ENCODE measurements around the gene RHOBTB1.
"Not testable (repeated sequence)": the region's sequence is repeated elsewhere in the genome, so short reads cannot be mapped to it uniquely, and the experiment has no call there.

The RHOBTB1 gene

DNA sequence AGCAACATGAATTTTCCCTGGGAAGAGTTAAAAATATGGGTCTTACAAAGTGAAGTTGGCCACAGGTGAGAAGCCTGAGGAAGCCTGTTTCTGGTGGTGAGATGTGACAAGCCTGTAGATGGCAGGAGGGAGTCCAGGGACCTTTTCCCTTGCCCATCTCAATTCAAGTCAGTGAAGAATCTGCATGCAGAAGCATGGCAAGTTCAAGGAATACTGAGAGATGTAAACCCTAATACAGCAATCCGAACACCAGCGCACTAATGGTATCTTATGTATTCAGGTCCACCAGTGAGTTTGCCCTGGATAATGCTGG lies 73.6 kb downstream of the RHOBTB1 start:
- no peak for DNase-seq (ENCODE audit: low read depth in 2 of 3, low spot score in 2 of 3)

DNA sequence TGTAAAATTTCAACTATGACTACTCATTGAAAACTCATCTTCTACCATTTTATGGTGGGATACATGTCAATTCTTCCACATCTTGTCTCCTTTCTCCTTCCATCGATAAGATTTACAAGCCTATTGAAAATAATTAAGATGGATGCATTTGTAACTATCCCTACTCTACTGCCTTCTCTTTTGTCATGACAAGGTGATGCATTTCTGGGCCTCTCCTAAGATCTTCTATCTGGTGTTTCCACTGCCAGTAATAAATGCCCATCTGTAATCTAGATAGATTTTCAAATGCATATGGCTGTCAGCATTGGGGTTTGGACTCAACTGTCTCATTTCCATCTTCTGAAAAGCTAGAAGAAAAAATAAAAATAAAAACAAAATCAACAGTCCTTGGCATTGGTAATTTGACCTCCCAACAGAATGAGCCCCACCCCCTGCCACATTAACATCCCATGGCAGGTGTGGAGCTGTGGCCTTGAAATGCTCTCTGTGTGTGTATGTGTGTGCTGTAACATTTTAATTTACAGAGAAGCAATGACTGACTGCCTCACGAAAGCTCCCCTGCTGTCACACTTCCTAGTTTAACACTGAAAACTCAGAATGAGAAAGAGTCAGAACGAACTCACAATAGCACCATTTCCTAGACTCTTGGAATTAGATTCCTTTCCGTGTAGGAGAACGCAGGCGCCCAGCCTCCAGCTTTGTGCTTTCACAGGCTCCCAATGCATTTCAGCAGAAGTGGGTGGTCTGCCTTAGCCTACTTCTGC lies 74.2 kb downstream of the RHOBTB1 start:
- DNase-seq (ENCODE audit: low read depth in 2 of 3, low spot score in 2 of 3), result no peak

DNA sequence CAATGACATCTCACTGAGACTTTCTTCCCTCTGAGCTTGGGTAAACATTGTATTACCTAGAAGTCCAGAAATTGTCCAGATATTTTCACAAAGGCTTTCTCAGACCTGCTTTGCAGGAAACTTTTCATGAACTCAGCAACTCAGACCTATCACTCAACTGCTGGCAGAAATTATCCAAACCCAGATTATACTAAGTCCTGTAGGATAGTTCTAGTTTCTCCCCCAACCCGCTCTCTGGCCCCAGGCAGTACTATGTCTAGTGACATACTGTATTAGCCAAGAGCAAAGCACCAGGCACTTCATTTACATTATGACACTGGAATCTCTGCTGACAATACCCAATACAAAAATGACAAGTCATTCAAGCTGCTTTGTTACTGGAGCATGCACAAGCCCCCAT lies 75.0 kb downstream of the RHOBTB1 start:
- DNase-seq (ENCODE audit: low read depth in 2 of 3, low spot score in 2 of 3), result no peak

DNA sequence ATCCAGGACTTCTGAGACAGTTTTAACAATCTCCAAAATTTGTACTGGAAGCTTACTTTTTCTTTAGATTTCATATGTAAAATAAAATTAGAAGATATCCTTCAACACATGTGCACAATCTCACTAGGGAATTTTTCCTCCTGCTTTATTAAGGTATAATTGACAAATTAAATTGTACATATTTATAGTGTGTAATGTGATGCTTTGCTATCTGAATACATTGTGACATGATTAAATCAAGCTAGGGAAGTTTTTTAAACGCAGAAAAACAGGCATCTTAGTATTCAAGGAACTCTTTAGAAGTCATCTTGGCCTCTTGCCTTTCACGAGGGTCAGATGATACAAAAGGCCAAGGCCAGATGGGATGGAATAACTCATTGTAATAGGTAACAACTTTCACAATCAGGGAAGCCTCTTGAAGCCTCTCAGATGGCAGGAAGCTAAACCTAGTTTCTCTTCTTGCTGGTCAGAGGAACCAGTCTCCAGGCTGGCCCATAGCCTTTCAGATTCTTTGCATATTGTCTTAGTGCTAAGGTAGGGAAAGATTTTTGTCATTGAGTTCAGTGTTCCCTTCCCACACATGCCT lies 78.7 kb downstream of the RHOBTB1 start:
- no peak for DNase-seq (ENCODE audit: low read depth in 2 of 3, low spot score in 2 of 3)

DNA sequence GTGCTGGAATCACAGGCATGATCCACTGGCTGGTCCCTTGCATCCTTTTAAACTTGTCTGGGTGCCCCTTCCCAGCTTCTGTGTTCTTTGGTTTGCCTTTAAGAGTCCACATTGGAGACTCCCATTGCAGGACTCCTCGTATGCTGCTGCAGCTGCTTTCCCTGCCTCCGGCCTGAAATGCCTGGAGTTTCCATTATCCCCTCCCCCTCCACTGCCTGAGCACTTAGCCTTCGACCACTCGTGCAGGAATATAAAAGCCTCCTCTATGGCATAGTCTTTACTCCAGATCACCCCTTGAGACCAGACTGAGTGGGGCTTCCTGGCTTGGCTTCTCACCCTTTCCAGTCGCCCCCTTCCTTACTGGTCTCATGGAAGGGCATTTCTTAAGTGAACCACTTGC lies 80.2 kb downstream of the RHOBTB1 start:
- no peak for DNase-seq (ENCODE audit: low read depth in 2 of 3, low spot score in 2 of 3)

DNA sequence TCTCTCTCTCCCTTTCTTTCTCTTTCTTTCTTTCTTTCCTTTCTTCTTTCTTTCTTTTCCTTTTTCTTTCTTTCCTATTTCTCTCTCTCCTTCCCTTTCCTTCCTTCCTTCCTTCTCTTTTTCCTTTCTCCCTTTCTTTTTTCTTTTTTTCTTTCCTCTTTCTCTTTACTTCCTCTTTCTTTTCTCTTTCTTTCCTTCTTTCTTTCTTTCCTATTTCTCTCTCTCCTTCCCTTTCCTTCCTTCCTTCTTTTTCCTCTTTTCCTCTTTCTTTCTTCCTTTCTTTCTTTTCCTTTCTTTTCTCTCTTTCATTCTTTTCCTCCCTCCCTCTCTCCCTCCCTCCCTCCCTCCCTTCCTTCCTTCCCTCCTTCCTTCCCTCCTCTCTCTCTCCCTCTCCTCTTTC lies 81.5 kb downstream of the RHOBTB1 start:
- DNase-seq (ENCODE audit: low read depth in 2 of 3, low spot score in 2 of 3), result no peak

DNA sequence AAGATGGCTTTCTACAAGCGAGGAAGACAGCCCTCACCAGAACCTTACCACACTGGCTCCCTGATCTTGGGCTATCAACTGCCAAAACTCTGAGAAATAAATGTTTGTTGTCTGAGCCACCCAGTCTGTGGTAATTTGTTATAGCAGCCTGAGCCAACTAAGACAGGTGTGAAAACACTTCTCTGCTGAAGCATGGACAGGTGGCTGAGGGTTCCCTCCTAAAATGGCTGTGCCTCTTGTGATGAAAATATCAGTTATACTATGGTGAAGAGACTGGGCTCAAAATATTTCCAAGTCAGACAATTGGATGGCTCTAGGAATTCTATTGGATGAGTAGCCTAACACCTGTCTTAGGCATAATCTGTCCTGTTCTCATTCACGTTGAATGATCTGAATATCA lies 87.6 kb downstream of the RHOBTB1 start:
- no peak for DNase-seq (ENCODE audit: low read depth in 2 of 3, low spot score in 2 of 3)

DNA sequence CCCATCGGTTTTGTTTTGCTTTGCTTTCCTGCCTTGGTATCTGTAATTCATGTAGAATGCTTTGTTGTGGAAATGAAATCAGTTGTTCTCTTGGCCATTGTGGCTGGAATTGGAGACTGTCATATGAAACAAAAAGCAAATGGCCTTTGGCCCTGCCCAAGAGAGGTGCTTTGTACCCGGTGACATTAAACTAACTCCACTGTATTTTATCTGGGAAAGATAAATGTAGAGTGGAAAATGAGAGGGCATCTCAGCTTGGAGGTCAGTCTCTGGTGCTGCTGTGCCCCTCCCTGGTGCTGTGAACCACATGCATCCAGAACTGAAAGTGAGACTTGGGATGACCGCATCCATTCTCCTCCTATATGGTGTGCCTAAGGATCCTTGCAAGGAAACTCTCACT lies 90.3 kb downstream of the RHOBTB1 start:
- DNase-seq (ENCODE audit: low read depth in 2 of 3, low spot score in 2 of 3), result no peak

DNA sequence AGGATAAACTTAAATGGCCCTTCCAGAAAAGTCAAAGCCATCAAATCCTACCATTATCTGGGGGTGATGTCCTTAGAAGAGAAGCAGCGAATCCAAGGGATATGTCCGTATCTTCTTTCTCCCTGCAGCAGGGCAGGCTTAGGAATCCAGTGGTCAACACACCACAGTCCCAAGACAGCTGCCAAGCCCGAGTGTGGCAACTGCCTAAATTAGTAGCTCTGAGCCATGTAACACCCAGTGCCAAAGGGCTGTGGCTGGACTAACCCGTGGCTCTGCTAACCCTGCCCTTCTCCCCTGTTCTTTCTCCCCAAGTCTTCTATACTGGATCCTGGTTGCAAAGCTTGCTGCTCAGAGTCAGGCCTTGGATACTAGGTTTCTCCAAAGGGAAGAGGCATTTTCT lies 90.9 kb downstream of the RHOBTB1 start:
- DNase-seq (ENCODE audit: low read depth in 2 of 3, low spot score in 2 of 3), result no peak

DNA sequence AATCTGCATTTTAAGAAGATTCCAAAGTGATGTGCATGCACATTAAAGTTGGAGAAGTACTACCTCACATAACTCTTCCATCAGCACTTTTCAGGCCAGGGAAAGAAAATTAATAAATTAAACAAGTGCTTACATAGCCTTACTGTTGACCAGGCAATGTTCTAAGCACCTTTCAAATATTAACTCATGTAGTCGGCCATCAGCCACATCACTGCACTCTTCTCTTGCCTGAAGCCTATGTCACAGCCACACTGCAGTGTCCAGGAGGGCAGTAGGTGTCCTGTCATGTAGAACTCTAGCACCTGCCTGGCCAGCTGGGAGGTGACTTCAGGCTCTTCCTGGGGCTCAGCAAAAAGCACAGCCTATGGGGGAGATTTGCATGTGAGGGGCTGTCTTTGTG lies 94.2 kb downstream of the RHOBTB1 start:
- DNase-seq (ENCODE audit: low read depth in 2 of 3, low spot score in 2 of 3), result no peak

DNA sequence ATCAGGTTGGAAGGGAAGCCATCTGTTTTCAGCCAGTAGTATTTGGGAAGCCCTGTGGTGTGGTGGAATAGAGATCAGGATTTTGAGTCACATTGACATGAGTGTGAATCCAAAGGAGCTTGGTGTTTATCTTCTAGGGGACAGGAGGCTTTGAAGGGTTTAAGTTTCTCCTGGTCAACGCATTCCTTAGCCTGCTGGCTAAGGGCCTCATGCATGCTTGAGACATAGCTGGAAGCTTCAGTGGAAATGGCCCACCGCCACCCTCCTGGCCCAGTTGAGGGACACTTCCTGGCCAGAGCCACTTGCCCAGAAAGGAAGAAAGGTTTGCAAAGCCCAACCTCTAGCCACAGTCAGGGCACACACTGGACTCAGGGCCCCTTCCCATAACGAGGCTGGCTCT lies 94.8 kb downstream of the RHOBTB1 start:
- DNase-seq (ENCODE audit: low read depth in 2 of 3, low spot score in 2 of 3), result no peak

DNA sequence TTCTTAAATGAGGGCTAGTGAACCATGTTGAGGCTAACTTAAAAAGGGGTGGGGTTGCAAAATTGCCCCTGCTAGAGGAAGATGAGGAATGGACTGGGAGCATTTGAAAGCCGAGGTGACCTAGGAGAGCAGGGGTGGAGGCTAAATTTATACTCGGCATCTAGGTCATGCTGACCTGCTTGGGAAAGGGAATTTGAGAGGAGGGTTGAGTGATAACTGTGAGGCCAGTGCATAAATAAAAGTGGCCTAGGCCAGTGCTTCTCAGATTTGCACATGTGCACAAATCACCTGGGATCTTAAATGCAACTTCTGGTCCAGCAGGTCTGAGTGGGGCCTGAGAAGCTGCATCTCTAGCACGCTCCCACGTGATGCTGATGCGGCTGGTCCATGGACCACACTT lies 95.3 kb downstream of the RHOBTB1 start:
- no peak for DNase-seq (ENCODE audit: low read depth in 2 of 3, low spot score in 2 of 3)

DNA sequence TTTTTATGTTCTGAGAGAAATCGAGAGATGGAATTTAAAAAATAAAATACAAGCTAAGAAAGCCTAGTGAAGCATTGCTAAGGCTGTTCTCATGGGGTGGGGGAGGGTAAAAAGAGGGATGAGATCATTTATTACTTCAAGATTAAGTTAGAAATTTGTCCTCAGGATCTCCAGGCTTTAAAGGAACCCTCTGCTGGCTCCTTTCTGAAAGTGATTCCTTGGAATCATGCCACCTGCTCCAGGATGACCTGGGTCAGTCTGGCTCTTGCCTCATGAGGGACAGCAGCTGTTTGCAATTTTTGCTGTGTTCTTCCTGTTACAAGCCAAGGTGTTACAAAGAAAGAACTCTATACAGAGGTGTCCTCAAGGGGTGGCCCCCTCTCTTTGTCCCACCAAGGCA lies 95.9 kb downstream of the RHOBTB1 start:
- DNase-seq (ENCODE audit: low read depth in 2 of 3, low spot score in 2 of 3), result no peak

DNA sequence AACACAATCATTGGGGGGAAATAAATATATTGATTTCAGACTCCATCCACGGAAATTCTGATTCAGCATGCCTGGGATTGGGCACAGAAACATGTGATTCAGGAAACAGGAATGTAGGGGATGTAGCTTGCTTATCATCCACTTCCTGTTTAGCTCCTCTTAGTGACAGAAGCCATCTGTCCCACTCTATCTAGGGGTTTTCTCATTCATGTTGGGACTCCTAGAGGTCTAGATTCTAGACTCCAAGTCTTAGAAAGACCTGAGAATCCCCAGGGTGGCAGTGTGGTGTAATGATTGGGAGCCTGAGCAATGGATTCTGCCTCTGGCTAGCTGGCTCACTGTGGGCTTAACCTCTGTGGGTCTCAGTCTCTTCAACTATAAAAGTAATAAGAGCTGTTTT lies 97.8 kb downstream of the RHOBTB1 start:
- no peak for DNase-seq (ENCODE audit: low read depth in 2 of 3, low spot score in 2 of 3)

DNA sequence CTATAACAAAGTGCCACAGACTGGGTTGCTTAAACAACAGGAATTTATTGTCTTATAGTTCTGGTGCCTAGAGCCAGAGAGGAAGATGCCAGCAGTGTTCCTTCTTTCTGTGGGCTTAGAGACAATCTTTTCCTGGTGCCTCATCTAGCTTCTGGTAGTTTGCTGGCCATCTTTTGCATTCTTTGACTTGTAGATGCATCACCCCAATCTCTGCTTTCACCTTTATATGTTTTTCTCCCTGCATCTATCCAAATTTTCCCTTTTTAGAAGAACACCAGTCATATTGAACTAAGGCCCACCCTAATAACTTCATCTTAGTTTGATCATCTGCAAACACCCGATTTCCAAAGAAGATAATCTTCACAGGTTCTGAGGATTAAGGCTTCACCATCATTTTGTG lies 98.9 kb downstream of the RHOBTB1 start:
- no peak for DNase-seq (ENCODE audit: low read depth in 2 of 3, low spot score in 2 of 3)

DNA sequence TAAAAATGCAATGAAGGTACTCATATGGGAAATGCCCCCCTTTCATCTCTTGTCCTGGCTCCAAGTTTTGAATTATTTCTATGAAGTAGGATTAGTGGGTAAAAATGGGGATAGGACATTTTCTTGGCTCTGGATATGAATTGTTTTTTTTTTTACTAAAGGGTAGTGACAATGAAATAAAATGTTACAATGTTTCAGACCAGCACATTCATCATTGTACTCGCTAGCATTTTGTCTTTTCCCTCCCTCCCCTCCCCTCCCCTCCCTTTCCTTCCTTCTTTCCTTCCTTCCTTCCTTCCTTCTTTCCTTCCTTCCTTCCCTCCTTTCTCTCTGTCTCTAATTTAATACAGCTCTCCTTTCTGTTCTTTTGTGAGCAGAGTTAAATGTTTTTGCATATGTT lies 101.3 kb downstream of the RHOBTB1 start:
- DNase-seq (ENCODE audit: low read depth in 2 of 3, low spot score in 2 of 3), result no peak

DNA sequence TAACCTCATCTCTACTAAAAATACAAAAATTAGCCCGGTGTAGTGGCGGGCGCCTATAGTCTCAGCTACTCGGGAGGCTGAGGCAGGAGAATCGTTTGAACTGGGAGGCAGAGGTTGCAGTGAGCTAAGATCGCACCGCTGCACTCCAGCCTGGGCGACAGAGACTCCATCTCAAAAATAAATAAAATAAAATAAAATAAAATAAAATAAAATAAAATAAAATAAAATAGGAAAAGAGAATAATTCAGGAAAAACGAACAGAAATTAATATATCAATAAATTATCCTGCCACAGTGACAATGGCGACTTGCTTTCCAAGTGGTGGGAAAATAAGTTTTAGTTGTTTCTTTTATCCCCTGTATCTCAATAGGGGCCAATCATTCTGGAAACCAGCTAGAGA lies 102.8 kb downstream of the RHOBTB1 start:
- not testable (repeated sequence) for DNase-seq (ENCODE audit: low read depth in 2 of 3, low spot score in 2 of 3)

DNA sequence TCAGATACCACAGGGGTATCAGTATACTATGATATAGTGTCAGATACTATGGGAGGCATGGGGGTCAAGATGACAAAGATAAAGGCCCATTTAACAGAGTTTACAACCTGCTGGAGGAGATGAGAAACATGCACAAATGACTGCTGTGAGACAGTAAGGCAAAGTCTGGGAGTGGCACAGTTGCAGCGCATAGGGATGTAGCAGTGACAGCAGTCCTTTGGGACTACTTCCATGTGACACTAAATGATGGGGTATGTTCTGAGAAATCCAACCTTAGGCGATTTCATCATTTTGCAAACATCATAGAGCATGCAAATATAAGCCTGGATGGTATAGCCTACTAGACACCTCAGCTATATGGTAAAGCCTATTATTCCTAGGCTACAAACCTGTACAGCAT lies 108.9 kb downstream of the RHOBTB1 start:
- no peak for DNase-seq (ENCODE audit: low read depth in 2 of 3, low spot score in 2 of 3)

DNA sequence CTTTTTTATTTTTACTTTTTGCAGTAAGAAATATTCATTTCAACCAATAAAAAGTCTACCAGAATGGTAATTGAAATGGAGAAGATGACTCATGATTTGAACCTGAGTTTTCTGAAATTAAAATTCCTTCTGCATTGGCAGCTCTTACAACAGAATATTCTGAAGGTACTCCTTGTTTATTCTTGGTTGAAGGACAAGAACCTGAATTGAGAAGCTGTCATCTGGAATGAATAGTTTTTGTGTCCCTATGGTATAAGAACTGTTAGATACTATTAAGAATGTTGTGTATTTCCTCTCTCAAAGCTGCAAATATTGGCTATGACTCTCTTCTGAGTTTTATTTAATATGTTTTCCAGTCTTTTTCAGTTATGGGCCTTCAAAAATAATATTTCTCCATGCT lies 109.6 kb downstream of the RHOBTB1 start:
- DNase-seq (ENCODE audit: low read depth in 2 of 3, low spot score in 2 of 3), result no peak

DNA sequence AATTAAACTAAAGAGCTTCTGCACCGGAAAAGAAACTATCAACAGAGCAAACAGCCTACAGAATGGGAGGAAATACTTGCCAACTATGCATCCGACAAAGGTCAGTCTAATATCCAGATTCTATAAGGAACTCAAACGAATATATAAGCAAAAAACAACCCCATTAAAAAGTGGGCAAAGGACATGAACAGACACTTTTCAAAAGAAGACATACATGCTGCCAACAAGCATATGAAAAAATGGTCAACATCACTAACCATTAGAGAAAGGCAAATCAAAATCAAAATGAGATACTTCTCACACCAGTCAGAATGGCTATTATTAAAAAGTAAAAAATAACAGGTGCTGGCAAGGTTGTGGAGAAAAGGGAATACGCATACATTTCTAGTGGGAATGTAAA lies 111.8 kb downstream of the RHOBTB1 start:
- DNase-seq (ENCODE audit: low read depth in 2 of 3, low spot score in 2 of 3), result not testable (repeated sequence)

DNA sequence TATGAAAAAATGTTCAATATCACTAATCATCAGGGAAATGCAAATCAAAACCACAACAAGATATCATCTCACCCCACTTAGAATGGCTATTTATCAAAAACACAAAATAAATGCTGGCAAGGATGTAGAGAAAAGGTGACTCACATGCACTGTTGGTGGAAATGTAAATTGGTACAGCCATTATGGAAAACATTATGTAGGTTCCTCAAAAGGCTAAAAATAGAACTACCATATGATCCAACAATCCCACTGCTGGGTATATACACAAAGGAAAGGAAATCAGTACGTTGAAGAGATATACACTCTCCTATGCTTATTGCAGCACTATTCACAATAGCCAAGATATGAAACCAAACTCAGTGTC lies 115.5 kb downstream of the RHOBTB1 start:
- DNase-seq (ENCODE audit: low read depth in 2 of 3, low spot score in 2 of 3), result no peak

DNA sequence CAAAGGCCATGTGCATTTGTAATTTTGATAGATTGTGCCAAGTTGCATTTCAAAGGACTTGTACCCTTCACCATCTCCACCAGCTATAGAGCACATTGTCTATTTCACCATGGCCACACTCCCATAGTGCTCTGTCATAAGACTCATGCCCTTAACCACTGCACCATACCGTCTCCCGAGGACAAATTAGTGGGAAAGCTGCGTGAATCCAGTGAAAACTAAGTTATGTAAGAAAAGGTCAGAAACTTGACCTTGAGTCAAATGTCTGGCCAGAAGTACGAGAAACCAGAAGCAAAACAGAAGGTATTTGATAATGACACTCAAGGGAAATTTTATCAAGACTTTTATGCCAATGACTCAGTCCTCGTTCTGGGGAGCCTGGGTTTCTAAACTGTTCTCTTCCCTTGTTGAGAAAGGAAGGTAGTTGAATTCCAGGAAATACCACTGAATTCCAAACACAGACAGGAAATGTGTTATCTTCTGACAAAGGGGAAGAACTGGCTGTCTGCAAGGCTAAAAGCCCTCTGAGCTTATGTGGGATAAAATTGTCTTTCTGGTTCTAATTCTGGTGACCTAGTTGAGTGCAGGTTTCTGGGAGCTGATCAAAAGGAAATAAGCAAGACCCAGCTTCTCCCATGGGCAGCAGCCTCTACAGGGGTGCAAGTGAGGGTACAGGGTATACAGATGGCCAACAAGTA lies 116.0 kb downstream of the RHOBTB1 start:
- DNase-seq (ENCODE audit: low read depth in 2 of 3, low spot score in 2 of 3), result no peak

DNA sequence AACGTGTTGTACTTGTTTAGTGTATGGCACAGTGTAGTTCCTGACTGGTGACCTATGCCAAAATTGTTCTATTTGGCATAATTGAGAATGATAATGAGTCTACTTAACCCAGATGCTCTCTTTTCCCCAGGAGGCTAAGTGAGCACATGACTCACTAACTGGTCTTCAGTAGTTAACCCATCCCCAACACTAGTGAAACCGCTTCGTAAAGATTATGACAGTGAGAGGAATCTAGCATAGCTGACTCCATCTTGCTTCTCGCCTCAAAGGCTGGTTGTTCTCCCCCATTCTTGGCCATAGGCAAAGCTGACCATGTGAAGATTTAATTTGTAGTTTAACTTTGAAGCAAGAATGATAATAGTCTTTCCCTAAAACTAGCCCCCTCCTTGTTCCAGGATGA lies 118.5 kb downstream of the RHOBTB1 start:
- no peak for DNase-seq (ENCODE audit: low read depth in 2 of 3, low spot score in 2 of 3)

Measured in activated CD8-positive, alpha-beta memory T cell treated with anti-CD3 and anti-CD28 coated beads for 48 hours (primary cell).